HG03571 (cell line): Measurements from ENCODE around the gene ZRANB3.

Experiments
- ATAC-seq: cut with Tn5 transposase; IDR thresholded peaks from one replicate; pipeline ENCODE4 v1.9.1; 2021; ENCODE audit not compliant: unreplicated experiment

ZRANB3 gene

DNA sequence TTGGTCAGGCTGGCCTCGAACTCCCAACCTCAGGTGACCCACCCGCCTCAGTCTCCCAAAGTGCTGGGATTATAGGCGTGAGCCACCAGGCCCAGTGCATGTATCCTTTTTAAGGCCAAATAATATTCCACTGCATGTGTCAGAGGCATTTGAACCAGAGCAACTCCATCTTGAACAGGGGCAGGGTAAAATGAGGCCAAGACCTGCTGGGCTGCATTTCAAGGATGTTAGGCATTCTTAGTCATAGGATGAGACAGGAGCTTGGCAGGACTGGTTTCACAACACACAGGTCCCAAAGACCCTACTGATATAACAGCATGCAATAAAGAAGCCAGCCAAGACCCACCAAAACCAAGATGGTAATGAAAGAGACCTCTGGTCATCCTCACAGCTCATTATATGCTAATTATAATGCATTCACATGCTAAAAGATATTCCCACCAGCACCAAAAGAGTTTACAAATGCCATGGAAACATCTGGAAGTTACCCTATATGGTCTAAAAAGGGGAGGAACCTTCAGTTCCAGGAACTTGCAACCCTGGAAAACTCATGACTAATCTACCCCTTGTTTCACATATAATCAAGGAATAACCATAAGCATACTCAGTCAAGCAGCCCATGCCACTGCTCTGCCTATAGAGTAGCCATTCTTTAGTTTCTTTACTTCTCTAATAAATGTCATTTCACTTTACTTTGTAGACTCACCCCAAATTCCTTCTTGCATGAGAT lies 274.3 kb downstream of the ZRANB3 start:
- no peak for ATAC-seq

DNA sequence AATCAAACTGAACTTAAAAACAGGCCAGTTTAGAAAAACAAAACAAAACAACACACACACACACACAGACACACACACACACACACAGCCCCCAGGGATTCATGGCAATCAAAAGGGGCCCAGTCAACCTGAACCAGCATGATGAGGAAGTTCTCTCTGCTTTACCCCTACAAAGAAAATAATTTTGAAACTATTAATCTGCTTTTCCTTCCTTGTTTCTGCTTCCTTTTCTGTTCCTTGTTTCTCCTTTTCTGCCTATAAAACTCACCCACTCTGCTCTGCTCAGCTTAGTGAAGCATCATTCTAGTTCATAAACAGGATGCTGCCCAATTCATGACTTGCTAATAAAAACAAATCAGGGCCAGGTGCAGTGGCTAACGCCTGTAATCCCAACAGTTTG lies 275.8 kb downstream of the ZRANB3 start:
- ATAC-seq = no peak

DNA sequence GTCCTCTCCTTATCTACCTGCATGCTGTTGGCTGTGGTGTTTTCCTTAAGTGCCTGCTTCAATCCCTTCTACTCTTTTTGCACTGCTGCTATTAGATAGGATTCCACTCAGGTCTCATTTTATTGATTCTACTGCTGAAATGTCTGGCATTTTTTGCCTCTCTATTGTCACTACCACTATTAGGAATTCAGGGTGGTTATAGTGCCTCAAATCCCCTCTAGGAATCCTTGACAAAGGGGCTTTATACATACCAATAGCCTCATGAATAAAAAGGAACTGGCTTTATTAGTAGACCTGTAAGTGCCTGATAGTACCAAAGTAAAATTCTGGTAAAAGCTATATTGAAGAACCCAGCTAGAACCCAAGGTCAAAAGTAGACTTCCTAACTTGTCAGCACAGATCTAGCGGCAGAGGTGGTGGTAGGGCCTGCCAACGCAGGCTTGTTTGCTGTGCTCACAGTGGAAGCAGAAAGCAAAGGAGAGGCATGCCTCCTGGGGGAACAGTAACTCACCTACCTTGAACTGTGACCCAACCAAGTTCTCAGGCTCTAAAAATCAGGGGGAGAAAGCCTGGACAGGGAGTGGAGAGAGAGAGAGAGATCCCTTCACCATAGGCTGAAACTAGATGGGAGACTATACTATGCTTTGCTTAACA lies 278.1 kb downstream of the ZRANB3 start:
- ATAC-seq = no peak

DNA sequence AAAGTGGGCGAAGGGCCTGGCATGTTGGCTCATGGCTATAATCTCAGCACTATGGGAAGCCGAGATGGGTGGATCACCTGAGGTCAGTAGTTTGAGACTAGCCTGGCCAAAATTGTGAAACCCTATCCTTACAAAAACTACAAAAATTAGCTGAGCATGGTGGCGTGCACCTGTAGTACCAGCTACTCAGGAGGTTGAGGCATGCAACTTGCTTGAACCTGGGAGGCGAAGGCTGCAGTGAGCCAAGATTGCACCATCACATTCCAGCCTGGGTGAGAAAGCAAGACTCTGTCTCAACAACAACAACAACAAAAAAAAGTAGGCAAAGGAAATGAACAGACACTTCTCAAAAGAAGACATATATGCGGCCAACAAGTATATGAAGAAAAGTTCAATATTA lies 282.4 kb downstream of the ZRANB3 start:
- no peak for ATAC-seq

DNA sequence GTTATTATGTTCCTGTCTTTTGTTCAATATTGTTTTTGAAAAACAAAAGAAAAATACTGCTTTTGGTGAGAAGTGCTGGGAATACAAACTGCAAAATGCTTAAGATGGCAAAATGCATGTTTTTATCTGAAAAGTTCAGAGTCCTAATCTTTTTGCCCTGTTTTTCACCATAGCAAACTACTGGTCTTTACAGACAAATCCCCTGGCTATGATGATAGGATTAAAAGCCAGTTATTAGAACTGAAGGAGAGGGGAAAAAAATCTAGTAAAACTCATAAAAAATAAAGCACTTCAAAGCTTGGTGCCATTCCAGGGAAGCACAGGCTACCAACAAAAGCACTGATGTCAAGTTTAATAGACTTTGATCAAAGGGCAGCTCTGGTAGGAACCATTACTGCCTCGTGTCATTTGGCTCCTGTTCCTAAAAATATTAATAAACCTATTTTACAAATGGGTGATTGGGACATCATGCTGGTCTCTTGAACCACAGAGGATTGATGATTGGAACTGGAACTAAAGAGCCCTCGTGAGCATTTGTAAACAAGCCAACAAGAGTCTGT lies 284.2 kb downstream of the ZRANB3 start:
- no peak for ATAC-seq

DNA sequence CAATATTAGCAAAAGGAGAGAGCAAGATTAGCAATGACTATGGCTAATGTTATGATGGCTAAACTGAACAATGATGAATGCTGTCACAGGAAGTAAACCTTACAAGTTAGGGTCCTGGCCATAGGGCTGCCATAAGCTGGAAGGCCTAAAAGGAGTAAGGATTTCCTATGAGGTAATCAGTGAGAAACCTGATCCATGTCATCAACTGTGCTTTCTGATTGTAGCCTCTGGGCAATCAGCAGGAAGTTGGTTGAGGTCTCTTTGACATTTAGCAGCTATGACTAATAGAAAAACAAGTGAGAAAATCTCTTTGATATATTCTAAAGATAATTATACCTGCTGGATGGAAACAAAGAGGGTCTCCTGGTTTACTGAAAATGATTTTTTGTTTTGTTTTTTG lies 285.9 kb downstream of the ZRANB3 start:
- no peak for ATAC-seq

DNA sequence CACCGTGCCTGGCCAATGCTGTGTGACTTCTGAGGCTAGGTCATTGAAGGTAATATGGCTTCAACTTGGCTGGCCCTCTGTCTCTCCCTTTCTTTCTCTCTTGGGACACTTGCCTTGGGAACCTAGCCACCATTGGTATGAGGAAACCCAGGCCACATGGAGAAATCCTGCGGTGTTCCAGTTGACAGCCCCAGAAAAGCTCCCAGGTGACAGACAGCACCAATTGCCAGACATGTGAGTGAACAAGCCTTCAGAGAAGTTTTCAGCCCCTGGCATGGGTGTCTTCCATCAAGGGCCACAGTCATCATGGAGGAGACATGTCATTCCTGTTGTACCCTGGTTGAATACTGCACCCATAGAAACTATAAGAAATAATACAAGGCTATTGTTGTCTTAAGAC lies 292.4 kb downstream of the ZRANB3 start:
- no peak for ATAC-seq

DNA sequence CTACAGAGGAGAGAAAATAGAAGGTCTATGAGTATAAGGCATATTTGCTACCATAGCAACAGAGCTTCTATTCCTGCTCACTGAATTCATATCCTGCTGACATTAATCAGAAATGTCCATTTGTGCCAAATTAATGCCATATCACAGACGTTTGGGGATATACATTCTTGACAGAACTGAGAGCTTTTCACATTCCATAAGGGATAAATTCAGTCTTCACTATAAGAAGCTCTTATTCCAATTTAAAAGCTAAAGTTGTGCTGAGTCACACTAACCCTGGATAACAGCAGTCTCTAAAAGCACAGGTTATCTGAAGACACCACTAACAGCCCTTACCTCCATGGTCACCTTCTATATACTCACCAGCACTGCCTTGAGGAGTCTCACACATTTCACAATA lies 300.9 kb downstream of the ZRANB3 start:
- ATAC-seq = no peak

DNA sequence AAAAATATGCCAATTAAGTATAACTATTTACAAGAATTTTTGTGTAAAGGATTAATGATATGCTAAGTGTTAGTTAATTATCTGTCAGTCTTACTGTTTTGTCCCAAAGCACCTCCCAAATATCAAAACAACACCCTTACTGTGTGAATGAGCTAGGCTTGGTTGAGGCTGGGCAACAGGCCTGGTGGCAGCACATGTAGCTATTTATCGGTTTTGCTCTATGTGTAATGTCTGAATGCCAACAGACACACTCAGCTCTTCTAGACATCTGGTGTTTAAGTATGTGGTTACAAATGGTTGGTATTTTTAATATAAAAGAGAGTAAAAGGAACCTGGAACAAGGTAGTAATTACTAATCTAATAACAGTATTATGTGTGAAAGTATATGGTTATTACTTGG lies 303.6 kb downstream of the ZRANB3 start:
- ATAC-seq = no peak

DNA sequence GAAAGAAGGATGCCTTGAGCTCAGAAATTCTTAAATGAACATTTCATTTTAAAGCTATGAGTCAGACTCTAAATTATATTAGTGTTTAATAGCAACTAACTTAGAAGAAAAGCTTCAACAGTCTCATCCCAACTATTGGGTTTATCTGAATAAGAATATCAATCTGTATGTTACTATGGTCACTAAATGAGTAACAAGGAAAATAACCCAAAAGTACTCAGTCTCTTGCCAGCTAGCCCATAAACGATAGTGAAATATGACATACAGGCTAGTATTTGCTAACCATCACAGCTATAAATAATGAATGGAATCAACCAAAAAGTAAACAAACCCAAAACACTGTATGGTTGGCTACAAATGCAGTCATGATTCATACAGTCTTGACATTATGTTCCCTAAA lies 304.1 kb downstream of the ZRANB3 start:
- ATAC-seq = no peak

DNA sequence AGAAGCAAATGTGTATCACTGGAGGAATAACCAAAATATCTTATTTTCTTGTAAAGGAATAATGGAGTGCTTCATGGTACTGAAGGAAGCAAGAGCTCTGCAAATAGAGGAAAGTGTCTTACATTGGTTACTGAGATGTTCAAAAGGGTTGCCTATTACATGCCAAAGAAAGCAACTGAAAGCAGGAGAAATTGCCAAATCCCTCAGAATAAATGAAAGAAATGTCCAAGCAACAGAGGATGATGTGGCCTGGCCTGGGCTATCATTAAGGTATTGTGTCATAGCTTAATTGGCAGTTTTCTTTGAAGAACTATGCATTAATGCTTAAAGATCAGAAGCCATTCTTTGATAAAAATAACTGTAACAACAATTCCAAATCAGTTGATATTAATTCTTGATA lies 305.2 kb downstream of the ZRANB3 start:
- no peak for ATAC-seq

DNA sequence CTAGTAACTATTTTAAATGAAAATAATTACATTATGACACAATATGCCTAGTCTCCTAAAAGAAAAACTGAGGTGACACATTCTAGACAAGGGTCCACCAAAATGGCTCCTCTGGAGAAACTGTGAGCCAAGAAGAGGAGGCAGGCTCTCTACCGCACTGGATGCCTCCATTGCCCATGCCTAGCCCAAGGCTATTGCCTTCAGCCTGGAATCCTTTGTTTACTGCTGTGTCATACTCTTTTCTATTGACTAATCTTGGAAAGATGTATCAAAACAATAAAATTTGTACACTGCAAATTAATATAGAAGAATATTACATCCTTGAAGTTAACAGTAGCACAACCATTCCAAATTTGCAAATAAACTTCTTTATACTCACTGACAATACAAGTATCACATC lies 311.8 kb downstream of the ZRANB3 start:
- no peak for ATAC-seq

DNA sequence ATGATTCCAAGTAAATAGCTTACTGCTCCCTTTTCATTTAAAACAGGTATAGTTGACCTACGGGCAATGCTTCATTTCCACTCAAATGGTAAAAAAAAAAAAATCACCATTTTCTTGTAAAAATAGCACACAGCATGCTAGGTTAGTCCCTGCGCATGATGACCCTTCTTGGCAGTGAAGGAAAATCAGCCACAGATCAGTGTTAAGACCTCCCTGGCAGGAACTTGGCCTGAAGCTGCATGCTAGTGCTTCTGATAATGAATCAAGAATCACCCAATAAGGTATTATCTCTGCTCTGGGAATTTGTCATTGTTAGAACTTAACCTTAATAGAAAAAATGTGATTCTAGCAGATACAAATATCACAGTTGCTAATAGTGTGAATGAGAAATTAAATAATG lies 312.6 kb downstream of the ZRANB3 start:
- no peak for ATAC-seq

DNA sequence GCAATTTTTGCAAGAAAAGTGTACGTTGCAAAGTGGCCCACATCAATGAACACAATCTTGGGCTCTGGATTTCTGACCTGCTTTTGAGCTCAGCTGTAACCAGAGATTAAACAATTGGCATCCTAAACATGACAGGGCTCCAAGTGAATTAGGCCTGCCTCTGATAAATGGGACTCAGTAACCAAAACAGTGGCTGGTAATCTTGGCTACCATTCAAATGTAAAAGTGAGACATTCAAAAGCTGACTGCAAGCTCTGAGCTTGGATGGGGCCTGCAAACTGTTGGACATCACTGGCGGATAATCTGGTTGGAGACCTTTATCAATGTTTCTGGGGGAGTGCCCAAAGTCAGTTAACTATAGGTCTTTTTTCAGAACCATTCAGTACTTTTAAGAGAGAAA lies 318.3 kb downstream of the ZRANB3 start:
- ATAC-seq = no peak

DNA sequence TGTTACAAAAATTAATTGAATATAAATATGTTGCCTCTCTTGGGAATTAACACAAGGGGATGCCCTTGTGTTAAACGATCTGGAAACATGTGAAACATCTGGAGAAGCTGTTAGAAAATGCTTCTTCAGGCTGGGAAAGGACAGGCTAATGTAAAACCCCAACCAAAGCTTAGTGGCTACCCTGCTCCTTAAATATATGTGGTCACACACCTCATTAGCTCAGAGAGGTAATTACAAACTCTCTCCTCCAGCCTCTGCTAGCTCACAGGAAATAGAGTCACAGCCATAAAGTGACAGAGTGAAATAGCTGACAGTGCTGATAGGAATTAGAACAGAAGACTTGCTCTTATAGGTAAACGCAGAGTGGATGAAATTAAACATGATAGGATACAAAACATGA lies 323.0 kb downstream of the ZRANB3 start:
- ATAC-seq = no peak

DNA sequence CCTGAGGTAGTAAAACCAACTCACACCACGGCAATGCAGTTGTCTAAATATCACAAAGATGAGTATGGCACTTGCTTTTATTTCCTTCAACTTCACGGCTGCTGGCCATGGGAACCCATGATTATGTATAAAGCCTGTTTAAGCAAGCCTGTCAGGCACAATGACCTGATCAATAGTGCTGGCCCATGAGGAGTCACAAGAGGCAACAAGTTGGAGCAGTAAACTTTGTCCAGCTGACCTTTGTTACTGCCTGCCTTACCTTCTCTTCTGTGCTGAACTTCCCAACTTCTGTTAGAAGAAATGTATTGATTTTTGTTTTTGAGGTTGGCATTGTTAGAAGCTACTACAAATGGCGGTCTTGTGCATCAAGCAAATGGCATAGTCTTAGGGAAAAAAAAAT lies 327.1 kb downstream of the ZRANB3 start:
- no peak for ATAC-seq

DNA sequence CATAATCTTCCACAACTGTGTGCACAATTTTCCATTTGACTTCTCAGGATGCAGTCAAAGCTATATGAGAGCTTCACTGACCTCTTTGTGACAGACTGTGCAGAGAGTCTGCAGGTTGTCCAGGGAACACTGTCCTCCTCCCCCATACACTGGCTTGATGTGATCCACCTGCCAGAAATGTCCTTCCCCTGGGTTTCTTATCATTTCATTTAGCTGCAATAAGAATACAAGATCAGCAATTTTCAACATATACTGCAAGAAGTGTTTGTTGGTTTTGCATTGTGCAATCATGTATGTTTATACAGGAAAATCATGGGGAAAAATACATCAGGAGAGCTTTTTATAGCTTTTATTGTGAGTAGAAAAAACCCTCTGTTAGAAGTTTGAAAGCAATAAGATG lies 328.3 kb downstream of the ZRANB3 start:
- ATAC-seq = no peak

DNA sequence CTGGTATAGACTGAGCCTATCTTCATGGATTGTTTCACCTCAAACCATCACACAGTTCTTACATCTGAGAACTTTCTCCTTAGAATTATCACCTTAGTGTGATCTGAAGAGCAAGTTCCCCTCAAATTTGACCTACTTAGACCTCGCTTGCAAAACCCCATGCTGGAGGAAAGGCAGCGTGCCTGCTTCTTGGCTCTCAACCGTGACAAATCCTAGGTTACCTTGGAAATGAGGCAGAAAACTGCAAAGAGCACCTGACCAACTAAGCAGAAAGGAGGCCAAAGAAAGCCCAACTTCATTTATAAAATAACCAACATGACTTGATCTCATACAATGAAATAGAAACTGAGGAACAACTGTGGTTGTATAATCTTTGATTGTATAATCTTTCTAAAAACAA lies 332.5 kb downstream of the ZRANB3 start:
- ATAC-seq = no peak

DNA sequence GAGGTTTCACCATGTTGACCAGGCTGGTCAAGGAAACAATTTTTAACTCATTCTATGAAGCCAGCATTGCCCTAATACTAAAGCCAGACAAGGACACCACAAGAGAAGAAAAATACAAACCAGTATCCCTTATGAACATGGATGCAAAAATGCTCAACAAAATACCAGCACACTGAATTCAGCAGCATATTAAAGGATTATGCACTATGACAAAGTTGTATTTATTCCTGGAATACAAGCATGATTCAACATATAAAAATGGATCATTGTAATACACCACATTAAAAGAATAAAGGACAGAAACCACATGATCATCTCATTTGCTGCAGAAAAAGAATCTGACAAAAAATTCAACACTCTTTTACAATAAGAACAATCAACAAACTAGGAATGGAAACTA lies 340.2 kb downstream of the ZRANB3 start:
- no peak for ATAC-seq

DNA sequence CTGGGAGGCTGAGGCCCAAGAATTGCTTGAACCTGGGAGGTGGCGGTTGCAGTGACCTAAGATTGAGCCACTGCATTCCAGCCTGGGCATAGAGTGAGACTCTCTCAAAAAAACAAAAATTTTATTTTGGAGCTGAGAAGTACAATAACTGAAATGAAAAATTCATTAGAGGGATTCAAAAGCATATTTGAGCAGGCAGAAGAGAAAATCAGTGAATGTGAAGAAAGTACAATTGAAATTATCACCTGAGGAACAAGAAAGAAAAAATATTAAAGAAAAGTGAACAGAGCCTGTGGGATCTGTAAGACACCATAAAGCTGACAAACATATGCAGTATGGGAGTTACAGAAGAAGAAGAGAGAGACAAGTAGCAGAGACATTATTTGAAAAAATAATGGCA lies 341.9 kb downstream of the ZRANB3 start:
- ATAC-seq = no peak

DNA sequence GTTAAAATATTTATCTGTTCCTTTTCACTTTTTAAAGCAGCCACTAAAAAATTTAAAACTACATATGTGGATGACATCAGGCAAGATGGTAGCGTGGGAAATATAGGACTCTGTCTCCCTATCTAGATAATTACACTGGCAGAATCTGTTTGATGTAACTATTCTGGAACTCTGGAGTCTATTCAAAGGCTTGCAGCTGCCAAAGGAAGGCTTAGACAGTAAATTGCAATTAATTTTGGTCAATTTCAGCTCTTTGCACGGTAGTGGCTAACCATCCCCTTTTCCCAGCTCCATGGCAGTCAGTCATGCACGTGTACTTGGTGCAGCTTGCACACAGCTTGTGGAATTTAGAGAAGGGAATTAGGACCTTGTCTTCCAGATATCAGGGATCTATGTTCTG lies 343.7 kb downstream of the ZRANB3 start:
- no peak for ATAC-seq

DNA sequence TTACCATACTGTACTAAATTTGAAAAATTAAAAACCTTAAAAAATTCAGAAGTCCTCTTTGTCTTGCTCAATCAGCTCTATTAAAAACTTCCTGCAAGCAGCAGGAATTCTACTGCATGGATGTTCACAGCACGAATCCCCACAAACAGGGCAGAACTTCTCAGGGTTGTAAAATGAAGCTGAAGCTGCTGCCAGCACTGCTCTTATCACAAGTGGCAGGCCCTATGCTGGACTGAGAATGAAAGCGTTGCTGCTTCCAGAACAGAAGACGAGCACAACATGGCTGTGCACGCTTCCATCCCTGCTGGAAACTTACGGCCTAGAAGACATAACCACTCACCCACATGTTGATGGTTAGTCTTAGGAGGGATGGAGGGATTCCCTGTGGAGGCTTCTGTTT lies 345.0 kb downstream of the ZRANB3 start:
- no peak for ATAC-seq

DNA sequence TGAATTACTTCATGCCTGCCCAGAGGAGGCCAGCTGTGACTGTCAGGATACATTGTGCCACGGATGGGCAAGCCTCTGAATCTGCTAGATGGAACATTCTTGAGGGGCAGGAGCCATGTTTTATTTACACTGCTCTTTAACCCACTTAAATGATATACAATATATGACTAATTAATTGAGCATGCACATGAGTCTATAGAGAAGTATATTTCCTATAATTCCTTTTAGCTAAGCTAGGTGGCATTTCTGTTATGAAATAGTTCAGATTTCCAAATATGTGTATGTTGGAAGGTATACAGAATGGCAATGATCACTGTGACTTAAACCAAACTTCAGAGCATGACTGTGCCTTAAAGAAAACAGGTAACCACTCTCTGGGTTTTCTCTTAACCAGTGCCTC lies 347.2 kb downstream of the ZRANB3 start:
- no peak for ATAC-seq
